HG03432 (cell line): ENCODE data around the gene RIMS3.
"Not testable (repeated sequence)": the region's sequence is repeated elsewhere in the genome, so short reads cannot be mapped to it uniquely, and the experiment has no call there.

Experiments
- ATAC-seq: cut with Tn5 transposase; IDR thresholded peaks from one replicate; pipeline ENCODE4 v1.9.1; 2021; ENCODE audit warnings: mild to moderate bottlenecking, moderate library complexity; ENCODE audit not compliant: unreplicated experiment

RIMS3 gene

GRCh38 chr1:40595623-40596022, 69.9 kb downstream of the RIMS3 start:
- ATAC-seq = no peak

DNA sequence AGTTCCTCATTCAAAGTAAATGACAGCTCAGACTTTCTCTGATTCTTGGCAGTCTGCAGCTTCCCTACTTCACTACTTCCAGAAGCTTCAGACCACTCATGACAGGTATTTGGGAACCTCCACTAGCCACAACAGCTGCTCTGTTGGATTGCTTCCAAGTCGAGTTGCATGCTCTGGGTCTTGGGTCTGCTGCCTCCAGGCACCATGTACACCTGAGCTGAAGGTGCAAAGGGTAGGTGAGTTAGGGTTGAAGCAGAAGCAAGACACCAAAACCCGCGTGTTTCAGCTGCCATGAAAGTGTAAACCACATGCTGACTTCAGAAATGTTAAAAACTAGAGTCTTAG, 71.3 kb downstream of the RIMS3 start:
- ATAC-seq = no peak

DNA sequence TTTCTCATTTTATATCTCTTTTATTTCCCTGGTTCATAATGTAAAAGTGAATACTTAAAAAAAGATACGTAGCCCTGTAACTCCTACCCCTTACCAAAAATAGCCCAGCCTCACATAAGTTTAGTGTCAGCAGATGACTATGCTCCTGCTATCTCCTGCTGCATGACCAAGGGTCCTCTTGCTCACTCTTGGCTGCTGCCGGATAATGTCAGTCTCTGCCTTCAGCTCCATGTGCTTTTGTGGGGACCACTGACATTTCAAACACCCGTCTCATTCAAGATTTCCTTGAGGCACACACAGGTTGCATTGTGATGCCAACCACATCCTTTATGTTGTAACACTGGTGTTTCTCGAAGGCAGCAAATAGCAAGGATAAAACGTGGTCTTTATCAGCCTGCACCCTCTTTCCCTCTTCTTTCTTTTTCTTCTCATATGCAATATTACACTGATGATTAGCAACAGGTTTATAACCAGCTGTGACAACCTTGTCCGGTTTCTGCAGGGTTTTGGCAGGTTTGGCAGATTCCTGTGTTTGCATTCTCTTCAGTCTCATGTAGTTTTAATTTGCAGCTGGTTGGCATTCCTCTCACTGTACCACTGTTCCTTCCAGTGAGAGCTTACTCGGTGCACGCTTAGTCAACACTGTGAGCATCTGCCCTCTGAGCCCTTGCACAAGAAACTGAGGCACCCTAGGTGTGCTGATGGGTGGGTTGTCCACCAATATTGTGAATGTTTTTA, 71.9 kb downstream of the RIMS3 start:
- no peak for ATAC-seq

DNA sequence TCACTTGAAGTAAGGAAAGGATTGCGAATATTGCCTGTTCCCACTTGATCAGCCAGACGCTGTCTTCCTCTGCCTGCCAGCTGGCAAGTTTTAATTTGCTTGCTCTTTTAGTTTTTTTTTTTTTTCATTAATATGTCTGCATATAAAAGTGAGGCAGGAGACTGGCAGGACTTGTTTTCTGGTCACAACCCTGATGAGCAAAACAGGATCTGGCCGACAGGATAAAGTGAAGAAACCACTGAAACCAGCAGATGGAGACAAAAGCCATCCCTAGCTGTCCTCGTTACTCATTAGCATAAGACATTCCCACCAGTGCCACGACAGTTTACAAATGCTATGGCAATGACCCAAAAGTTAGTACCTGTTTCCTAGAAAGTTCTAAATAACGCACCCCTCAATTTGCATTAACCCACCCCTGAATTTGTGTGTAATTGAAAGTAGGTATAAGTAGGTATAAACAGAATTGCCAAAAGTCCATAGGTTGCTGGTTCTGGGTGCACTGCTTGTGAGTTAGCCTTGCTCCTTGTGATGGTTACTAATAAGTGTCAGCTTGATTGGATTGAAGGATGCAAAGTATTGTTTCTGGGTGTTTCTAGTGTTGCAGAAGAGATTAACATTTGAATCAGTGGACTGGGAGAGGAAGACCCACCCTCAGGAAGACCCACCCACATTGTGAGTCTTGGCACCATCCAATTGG, 73.2 kb downstream of the RIMS3 start:
- ATAC-seq = no peak

- no peak for ATAC-seq
Measured at GRCh38 chr1:40588586-40588985, 76.9 kb downstream of the RIMS3 start.

DNA sequence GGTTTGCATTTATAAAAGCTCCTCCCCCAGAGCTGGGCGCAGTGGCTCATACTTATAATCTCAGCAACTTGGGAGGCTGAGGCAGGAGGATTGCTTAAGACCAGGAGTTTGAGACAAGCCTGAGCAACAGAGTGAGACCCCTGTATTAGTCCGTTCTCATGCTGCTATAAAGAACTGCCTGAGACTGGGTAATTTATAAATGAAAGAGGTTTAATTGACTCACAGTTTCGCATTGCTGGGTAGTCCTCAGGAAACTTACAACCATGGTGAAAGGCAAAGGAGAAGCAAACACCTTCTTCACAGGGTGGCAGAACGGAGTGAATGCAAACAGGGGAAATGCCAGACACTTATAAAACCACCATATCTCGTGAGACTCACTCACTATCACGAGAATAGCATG, 81.5 kb downstream of the RIMS3 start:
- ATAC-seq = no peak

- no peak for ATAC-seq
Measured at GRCh38 chr1:40582116-40582515, 83.4 kb downstream of the RIMS3 start.

- no peak for ATAC-seq
Measured at GRCh38 chr1:40575336-40575735, 90.1 kb downstream of the RIMS3 start.

- not testable (repeated sequence) for ATAC-seq
Measured at GRCh38 chr1:40574805-40575204, 90.7 kb downstream of the RIMS3 start.
